ENCODE results near the gene CASZ1. TPM values are rescaled to one million over a fixed set of nuclear protein-coding genes. Genes with fewer than 3 reads are reported as not detected.

Gene CASZ1
- total RNA-seq, 1 donor from 2014 or later = 9.2 TPM

DNA sequence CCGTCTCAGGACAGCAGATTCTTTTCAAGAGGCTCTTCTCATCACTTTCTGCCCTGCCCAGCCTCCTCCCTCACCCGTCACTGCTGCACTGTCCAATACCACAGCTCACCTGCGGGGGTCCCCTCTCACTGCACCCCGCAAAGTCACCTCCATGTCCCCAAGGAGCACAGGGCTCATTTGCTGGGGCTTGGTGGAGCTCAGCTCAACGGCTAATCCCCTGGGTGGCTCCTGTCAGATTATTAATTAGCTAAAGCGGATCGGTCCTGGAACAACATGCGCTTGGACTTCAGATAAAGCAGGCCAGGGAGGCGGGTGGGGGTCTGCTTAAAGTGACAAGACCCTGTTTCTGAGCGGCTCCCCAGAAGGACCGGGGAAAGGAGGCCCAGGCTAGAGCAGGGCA is 43.1 kb downstream of the CASZ1 start:
- peaks cover 5% of the 10 kb centered on the region for H3K36me3 ChIP-seq (ENCODE audit: control insufficient read depth, insufficient read depth, low read length)
- H3K27me3 ChIP-seq (ENCODE audit: control insufficient read depth, insufficient read depth, low read length) = no peaks in the 10 kb centered on the region
- FAIRE-seq = no peak
- H3K4me3 ChIP-seq (ENCODE audit: low read depth, low read length) = no peak overlapping the region
- no peak for DNase-seq (ENCODE audit: low read depth)
- TF ChIP-seq, protein P1, sequence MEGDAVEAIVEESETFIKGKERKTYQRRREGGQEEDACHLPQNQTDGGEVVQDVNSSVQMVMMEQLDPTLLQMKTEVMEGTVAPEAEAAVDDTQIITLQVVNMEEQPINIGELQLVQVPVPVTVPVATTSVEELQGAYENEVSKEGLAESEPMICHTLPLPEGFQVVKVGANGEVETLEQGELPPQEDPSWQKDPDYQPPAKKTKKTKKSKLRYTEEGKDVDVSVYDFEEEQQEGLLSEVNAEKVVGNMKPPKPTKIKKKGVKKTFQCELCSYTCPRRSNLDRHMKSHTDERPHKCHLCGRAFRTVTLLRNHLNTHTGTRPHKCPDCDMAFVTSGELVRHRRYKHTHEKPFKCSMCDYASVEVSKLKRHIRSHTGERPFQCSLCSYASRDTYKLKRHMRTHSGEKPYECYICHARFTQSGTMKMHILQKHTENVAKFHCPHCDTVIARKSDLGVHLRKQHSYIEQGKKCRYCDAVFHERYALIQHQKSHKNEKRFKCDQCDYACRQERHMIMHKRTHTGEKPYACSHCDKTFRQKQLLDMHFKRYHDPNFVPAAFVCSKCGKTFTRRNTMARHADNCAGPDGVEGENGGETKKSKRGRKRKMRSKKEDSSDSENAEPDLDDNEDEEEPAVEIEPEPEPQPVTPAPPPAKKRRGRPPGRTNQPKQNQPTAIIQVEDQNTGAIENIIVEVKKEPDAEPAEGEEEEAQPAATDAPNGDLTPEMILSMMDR (IDR thresholded peaks at IDR 0.05; ENCODE audit: insufficient read depth, low read length, severe bottlenecking) = no peak

DNA sequence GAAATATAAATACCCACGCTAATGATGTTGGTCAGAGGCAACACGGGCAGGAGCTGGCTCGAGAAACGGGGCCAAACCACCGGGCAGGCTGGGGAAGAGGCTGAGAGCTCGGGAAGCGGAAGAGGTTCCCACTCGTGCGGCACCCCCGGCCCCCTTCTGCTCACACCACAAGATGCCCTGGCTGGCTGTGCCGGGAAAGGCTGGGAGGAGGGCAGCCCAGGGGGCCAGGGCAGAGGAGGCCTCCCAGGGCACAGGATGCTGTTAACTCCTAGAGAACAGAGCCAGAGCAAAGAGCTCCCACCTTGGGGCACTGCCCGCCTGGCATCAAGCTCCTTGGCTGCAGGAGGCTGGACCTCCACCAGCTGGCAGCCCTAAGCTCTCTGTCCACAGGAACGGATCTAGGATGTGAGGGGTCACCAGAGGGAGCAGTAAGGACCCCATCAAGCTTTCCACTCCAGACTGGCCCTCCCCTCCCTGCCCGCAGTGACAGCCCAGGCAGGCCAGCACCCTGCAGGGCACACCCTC is 44.8 kb downstream of the CASZ1 start:
- Histone ChIP-seq H3K4me3 (ENCODE audit: low read depth, low read length) (no peak overlapping the region), H3K27me3 (ENCODE audit: control insufficient read depth, insufficient read depth, low read length) (no peaks in the 10 kb centered on the region), H3K36me3 (ENCODE audit: control insufficient read depth, insufficient read depth, low read length) (peaks cover 7% of the 10 kb centered on the region)
- no peak for FAIRE-seq
- TF ChIP-seq, protein P1 (IDR thresholded peaks at IDR 0.05; ENCODE audit: insufficient read depth, low read length, severe bottlenecking) = no peak
- DNase-seq (ENCODE audit: low read depth) = no peak

DNA sequence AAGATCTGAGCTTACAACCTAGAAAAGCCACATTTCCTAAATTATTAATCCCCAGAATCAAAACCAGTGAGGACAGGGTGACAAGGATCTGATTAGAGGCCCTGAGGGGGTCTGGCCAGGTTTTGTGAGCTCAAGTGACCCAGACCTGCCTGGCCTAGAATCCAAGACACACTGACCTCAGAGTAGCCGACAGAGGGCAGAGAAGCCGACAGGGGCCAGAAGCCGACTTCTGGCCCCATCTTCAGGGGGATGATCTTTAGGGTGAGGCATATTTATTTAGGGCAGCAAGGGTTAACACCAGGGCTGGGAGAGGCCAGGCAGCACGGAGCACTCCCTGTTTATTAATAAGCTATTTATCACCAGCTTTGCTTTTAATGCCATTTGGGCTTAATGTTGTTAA is 45.3 kb downstream of the CASZ1 start:
- DNase-seq (ENCODE audit: low read depth) (no peak), FAIRE-seq (no peak)
- H3K36me3 ChIP-seq (ENCODE audit: control insufficient read depth, insufficient read depth, low read length) = peaks cover 7% of the 10 kb centered on the region
- H3K27me3 ChIP-seq (ENCODE audit: control insufficient read depth, insufficient read depth, low read length) = no peaks in the 10 kb centered on the region
- no peak overlapping the region for H3K4me3 ChIP-seq (ENCODE audit: low read depth, low read length)
- TF ChIP-seq, protein P1 (IDR thresholded peaks at IDR 0.05; ENCODE audit: insufficient read depth, low read length, severe bottlenecking) = no peak

DNA sequence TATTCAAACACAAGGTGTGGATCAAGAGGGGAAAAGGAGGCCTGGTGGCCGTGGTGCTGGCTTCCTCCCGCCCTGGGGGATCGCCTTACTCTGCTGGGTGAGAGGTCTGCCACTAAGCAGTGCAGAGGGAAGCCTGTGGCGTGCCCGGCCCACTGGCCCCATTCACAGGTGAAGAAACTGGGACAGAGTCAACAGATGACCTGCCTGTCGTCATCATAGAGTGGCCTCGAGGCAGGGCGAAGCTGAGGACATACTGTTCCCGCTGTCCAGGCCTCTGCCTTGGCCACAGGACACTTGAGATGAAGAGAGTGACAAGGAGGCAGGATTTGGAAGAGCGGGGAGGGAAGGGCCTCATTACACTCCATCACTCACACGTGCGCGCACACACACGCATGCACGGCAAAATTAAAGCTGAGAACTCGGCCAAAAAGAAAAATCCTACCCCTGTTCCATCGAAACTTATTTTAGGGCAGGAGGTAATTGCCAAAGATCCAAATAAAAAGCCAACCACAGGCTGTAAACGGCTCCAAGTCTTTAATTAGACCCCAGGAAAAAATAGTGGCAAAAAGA is 50.5 kb downstream of the CASZ1 start:
- H3K4me3 ChIP-seq (ENCODE audit: low read depth, low read length) = no peak overlapping the region
- peaks cover 7% of the 10 kb centered on the region for H3K36me3 ChIP-seq (ENCODE audit: control insufficient read depth, insufficient read depth, low read length)
- TF ChIP-seq, protein P1 (IDR thresholded peaks at IDR 0.05; ENCODE audit: insufficient read depth, low read length, severe bottlenecking) = no peak
- DNase-seq (ENCODE audit: low read depth) (no peak), FAIRE-seq (no peak)
- H3K27me3 ChIP-seq (ENCODE audit: control insufficient read depth, insufficient read depth, low read length) = no peaks in the 10 kb centered on the region

DNA sequence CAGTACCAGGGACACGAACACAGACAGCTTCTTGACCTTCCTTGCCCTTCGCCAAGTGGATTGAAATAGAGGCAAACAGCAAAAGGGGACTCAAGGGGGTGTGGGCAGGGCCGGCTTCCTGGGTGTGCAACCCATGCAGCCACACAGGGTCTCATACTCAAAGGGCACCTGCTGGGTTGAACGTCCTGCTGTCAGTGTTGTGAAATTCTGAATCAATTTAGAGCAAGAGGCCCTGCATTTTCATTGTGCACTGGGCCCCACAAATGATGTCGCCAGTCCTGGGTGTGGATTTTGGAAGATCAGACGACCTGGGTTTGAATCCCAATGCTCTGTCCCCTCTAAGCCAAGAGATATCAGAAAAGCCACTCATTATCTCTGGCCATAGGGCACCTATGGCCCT is 51.1 kb downstream of the CASZ1 start:
- TF ChIP-seq, protein P1 (IDR thresholded peaks at IDR 0.05; ENCODE audit: insufficient read depth, low read length, severe bottlenecking) = no peak
- no peak overlapping the region for H3K4me3 ChIP-seq (ENCODE audit: low read depth, low read length)
- peaks cover 7% of the 10 kb centered on the region for H3K36me3 ChIP-seq (ENCODE audit: control insufficient read depth, insufficient read depth, low read length)
- FAIRE-seq (no peak), DNase-seq (ENCODE audit: low read depth) (no peak)
- no peaks in the 10 kb centered on the region for H3K27me3 ChIP-seq (ENCODE audit: control insufficient read depth, insufficient read depth, low read length)

Measured in bronchial epithelial cell (primary cell).